ENCODE measurements around the gene INAFM1. TPM values are rescaled to one million over a fixed set of nuclear protein-coding genes. Genes with fewer than 3 reads are reported as not detected.
"Not testable (repeated sequence)": the region's sequence is repeated elsewhere in the genome, so short reads cannot be mapped to it uniquely, and the experiment has no call there.

INAFM1 gene
- polyA plus RNA-seq, 4 donors = 5.6 to 11.4 (median 8.9) TPM

- DNase-seq (ENCODE audit: low read depth in 4 of 4, low spot score in 3 of 4) = peak in 1 of 4 donors; percentile 55
Measured at GRCh38 chr19:47240996-47241918, 33.4 kb upstream of the INAFM1 start.

GRCh38 chr19:47241919-47242577, 32.6 kb upstream of the INAFM1 start:
- DNase-seq (ENCODE audit: low read depth in 4 of 4, low spot score in 3 of 4) = no peak

DNA sequence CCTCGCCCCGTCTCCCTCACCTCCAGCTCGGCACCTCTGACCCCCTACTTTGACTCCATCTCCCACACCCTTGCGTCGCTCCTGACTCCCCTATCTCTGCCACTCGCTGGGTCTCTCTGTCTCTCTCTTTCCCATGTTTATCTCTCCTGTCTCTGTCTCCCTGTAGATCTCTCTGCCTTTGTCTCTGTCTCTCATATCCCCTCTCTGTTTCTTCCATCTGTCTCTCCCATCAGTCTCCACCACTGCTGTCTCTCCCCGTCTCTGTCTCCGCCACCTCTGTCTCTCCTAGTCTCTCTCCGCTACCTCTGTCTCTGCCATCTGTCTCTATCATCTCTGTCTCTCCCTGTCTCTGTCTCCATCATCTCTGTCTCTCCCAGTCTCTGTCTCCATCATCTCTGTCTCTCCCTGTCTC, 31.3 kb upstream of the INAFM1 start:
- no peak for DNase-seq (ENCODE audit: low read depth in 4 of 4, low spot score in 3 of 4)

DNA sequence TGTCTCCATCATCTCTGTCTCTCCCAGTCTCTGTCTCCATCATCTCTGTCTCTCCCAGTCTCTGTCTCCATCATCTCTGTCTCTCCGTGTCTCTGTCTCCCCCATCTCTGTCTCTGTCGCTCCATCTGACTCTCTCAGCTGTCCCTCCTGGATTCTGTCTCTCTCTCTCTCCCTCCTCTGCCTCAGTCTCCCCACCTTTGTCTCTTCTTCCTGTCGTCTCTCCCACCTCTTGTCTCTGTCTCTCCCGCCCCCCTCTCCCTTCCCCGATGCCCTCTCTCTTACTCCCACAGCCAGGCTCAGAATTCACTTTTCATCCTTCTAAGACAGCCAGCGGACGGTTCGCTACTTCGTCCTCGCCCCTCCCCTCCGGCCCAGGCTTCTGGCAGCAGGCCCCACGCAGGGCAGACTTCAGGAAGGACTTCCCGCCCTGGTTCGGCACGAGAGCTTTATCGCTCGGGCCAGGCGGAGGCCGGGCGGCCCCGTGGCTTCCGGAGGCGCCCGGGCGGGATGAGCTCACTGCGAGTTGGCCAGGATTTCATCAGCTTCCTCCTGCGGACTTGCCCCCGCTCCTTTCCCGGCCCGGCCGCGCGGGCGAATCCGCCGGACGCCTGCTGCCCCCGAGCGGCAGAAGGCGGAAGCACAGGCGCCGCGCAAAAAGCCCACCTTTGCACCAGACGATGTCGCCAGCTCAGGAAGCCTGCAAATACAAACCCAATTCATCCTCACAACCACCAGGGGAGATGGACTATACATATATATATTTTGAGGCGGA, 30.7 kb upstream of the INAFM1 start:
- DNase-seq (ENCODE audit: low read depth in 4 of 4, low spot score in 3 of 4) = peak in 2 of 4 donors; percentile 76 to 80

GRCh38 chr19:47247308-47247990, 27.2 kb upstream of the INAFM1 start:
- peak in 1 of 4 donors; percentile 59 for DNase-seq (ENCODE audit: low read depth in 4 of 4, low spot score in 3 of 4)

DNA sequence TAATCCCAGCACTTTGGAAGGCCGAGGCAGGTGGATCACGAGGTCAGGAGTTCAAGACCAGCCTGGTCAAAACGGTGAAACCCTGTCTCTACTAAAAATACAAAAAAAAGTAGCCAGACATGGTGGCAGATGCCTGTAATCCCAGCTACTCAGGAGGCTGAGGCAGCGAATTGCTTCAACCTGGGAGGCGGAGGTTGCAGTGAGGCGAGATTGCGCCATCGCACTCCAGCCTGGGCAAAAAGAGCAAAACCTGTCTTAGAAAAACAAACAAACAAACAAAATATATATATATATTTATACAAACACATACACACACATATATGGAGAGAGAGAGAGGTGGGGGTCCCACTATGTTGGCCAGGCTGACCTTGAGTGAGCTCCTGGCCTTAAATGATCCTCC, 21.7 kb upstream of the INAFM1 start:
- DNase-seq (ENCODE audit: low read depth in 4 of 4, low spot score in 3 of 4) = not testable (repeated sequence)

DNA sequence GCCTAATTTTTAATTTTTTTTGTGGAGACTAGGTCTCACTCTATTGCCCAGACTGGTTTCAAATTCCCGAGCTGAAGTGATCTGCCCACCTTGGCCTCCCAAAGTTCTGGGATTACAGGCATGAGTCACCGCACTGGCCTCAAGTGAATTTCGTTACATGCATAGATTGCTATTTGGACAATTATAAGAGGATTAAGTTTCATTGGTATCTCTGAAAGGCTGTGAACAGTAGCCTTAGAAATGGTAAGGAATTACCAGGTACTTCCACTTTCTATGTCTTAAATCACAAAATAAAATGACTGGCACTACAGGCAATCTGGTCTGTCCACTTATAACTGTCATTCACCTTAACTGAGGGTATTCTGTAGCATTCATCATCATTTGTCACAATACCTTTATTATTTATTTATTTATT, 21.2 kb upstream of the INAFM1 start:
- no peak for DNase-seq (ENCODE audit: low read depth in 4 of 4, low spot score in 3 of 4)

DNA sequence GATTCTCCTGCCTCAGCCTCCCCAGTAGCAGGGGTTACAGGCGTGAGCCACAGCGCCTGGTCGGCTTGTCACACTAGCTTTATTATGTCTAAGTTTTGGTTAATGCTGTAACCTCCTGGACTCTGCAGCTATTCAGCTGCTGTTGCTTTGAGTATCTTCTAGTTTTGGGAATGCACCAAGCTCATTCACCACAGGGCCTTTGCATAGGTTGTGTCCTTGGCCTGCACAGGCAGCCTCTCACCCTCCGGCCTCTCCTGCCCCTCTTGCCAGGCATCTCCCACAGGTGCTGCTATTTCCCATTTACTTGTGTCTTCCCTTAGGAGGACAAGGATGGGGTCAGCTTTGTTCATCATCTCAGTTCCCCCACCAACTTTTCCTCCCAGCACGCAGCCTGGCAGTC, 20.7 kb upstream of the INAFM1 start:
- no peak for DNase-seq (ENCODE audit: low read depth in 4 of 4, low spot score in 3 of 4)

DNA sequence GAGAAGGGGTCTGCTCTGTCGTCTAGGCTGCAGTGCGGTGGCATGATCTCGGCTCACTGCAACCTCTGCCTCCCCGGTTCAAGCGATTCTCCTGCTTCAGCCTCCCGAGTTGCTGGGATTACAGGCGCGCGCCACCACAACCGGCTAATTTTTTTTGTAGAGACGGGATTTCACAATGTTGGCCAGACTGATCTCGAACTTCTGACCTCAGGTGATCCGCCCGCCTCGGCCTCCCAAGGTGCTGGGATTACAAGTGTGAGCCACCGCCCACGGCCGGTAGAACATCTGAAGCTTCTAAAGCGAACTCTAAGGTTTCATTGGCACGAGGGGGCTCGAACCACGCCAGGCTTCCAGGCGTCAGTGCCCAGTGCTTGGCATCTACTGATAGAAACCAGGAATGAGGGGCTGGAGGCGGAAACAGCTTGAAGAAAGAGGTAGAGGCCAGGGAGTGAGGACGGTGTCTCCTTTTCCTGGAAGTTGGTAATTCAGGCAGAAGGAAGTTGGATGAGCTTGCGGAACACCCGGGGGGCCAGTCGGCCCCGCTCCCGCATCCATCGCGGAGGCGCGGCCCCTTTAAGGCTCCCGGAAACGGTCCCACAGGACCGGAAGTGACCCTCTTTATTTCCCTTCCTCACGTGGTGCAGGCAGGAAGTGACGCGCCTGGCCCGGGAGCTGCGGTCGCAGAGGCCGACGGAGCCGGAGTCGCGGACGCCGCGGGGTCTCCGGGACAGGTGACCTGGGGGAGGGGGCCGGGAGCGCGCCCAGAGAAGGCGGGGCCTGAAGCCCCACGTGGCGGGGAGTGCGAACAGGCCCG, 18.6 kb upstream of the INAFM1 start, which contains the start of gene CCDC9:
Gene CCDC9 (plus strand): TSS at position 647 of the 814 bp plus-strand sequence. CDS start 1,876 bp downstream, outside the sequence.
- DNase-seq (ENCODE audit: low read depth in 4 of 4, low spot score in 3 of 4) = peak; percentile 91 to 93 (median 92)

DNA sequence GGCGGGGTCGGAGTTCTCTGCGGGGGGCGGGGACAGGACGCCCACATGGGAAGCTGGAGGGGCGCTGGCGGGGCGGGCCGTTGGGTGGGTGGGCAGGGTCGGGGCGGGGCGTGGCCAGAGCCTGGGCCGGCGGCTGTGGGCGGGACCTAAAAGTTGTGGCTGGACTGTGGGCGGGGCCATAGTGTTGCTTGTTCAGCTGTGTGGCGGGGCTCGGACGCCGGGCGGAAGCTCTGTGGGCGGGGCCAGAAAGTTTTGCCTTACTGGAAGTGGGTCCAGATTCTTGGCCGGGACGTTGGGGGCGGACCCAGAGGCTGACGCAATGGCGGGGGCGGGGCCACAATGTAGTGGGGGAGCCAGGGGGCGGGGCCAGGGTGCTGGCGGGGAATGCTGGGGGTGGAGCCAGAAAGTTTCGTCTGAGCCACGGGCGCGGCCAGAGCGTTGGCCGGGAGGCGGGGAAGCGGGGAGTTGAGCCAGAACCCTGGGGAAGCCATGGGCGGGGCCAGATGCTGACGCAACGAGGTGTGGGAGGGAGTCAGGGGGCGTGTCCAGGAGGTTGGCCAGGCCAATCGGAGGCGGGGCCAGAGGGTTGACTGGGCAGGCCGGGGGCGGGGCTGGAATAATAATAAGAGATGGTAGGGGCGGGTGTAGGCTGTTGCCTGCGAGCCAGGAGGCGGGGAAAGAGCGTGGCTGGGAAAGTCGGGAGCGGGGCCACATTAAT, 17.8 kb upstream of the INAFM1 start:
- peak; percentile 97 to 99 (median 98) for DNase-seq (ENCODE audit: low read depth in 4 of 4, low spot score in 3 of 4)

GRCh38 chr19:47257411-47258169, 17.1 kb upstream of the INAFM1 start:
- no peak for DNase-seq (ENCODE audit: low read depth in 4 of 4, low spot score in 3 of 4)

- DNase-seq (ENCODE audit: low read depth in 4 of 4, low spot score in 3 of 4) = no peak
Measured at GRCh38 chr19:47258434-47258833, 16.3 kb upstream of the INAFM1 start.

DNA sequence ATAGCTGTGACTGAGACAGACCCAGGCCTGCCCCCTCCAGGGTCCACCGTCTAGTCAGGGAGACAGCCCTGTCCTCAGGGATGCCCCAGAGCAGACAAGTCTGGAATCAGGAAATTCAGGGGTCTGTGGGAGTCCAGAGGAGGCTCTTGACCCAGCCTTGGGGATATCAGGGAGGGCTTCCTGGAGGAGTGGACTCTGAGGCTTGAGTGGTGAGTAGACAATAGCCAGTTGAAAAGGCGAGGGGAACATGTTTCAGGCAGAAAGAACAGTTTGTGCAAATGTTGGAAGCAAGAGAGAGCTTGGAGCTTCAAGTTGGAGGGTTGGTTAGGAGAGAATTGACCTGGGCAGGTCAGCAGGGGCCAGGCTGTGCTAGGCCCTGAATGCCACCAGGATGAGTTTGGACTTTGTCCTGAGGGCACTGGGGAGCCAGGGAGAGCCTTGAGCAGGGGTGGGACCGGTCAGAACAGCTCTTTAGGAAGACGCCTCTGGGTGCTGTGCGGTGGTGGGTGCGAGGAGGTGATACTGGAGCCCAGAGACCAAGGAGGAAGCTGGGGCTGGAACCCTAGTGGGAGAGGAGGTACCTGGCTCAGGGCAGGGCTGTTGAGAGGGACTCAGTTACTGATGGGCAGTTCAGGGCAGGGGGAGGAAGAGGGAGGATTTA, 15.7 kb upstream of the INAFM1 start:
- DNase-seq (ENCODE audit: low read depth in 4 of 4, low spot score in 3 of 4) = no peak

- DNase-seq (ENCODE audit: low read depth in 4 of 4, low spot score in 3 of 4) = no peak
Measured at GRCh38 chr19:47260476-47260875, 14.2 kb upstream of the INAFM1 start.

DNA sequence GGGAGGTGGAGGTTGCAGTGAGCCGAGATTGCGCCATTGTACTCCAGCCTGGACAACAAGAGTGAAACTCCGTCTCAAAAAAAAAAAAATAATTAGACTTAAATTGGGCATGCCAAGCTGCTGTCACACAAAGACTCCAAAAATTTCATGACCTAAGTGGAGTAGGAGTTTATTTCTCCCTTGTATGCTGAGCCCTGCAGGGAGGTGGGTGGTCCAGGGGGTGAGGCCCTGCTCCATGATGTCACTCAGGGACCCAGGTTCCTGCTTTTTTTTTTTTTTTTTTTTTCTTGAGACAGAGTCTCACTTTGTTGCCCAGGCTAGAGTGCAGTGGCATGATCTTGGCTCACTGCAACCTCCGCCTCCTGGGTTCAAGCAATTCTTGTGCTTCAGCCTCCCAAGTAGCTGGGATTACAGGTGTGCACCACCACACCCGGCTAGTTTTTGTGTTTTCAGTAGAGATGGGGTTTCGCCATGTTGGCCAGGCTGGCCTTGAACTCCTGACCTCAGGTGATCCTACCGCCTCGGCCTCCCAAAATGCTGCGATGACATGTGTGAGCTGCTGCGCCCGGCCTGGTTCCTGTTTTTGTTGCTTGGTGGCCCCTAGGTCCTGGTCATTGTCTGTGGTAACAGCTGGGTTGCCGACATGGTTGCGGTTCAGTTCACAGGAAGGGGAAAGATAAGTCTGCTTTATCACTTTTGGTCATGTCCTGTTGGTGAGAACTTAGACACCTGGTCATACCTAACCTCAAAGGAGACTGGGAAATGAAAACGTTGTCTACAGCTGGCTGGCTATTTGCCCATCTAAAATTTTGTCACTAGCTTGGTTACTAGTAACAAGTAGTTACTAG, 12.5 kb upstream of the INAFM1 start:
- DNase-seq (ENCODE audit: low read depth in 4 of 4, low spot score in 3 of 4) = not testable (repeated sequence)

DNA sequence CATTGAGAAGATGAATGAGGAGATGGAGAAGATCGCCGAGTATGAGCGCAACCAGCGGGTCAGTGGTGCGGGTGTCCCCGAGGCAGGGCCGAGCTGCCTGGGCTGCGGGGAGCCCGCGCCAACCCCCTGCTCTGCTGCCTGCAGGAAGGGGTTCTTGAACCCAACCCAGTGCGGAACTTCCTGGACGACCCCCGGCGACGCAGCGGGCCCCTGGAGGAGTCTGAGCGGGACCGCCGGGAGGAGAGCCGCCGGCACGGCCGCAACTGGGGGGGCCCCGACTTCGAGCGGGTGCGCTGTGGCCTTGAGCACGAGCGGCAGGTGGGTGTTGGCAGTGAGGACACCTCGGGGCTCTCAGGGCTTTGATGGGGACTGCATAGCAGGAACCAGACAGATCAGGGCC, 10.1 kb upstream of the INAFM1 start:
- no peak for DNase-seq (ENCODE audit: low read depth in 4 of 4, low spot score in 3 of 4)
